Measurements from ENCODE around the gene UBE2S. TPM values are rescaled to one million over a fixed set of nuclear protein-coding genes. Genes with fewer than 3 reads are reported as not detected.

UBE2S gene
- total and polyA plus RNA-seq, 2 donors (not counting 1 experiment from before 2014, with no cell fraction given) = 20.6 to 72.7 TPM

GRCh38 chr19:55387736-55388497, 19.7 kb downstream of the UBE2S start:
- H3K4me2 ChIP-seq (replicated peaks; ENCODE audit: low read depth, low read length, poor library complexity, severe bottlenecking) = peak overlapping the region; percentile 74
- DNase-seq = no peak
- WGBS (ENCODE audit: insufficient coverage) = 90% methylated on average over 19 of the region's 24 CpGs
- no peak overlapping the region for H2AFZ ChIP-seq (ENCODE audit: insufficient read depth, low read depth, low read length, poor library complexity, severe bottlenecking)
- H3K9ac ChIP-seq (ENCODE audit: low read length) = peak overlapping the region; percentile 96
- peaks cover 35% of the 10 kb centered on the region for H3K79me2 ChIP-seq (ENCODE audit: control insufficient read depth, insufficient read depth, low read length)
- no peak for ATAC-seq (ENCODE audit: low read depth)
- H3K36me3 ChIP-seq (replicated peaks in 1 of 2; ENCODE audit: control extremely low read depth in 1 of 2, control insufficient read depth in 1 of 2, extremely low read depth in 1 of 2, insufficient read depth in 2 of 2, low read length in 1 of 2) = peaks cover 3 to 48% of the 10 kb centered on the region in 2 experiments
- H3K4me3 ChIP-seq (ENCODE audit: control extremely low read depth in 1 of 5, extremely low read depth in 1 of 5, insufficient read depth in 1 of 5, low read depth in 2 of 5, low read length in 4 of 5) = peak overlapping the region in 1 of 5 experiments; percentile 87
- Mint-ChIP-seq H3K4me3 (peak overlapping the region; percentile 100), H3K27me3 (no peaks in the 10 kb centered on the region), H3K4me1 (peaks cover 62% of the 10 kb centered on the region), H3K27ac (peak overlapping the region; percentile 26), H3K9me3 (ENCODE audit: insufficient read depth) (no peaks in the 10 kb centered on the region)
- intact Hi-C loops (cut with micrococcal nuclease) = no loop called here
- TF ChIP-seq EZH2 (IDR thresholded peaks at IDR 0.05; ENCODE audit: borderline replicate concordance, insufficient read depth, low read depth, low read length, poor library complexity, severe bottlenecking) (no peak), CTCF (IDR thresholded peaks at IDR 0.05) (no peak)
- peaks cover 40 to 53% of the 10 kb centered on the region in 2 donors for H3K4me1 ChIP-seq (ENCODE audit: control insufficient read depth in 2 of 2, insufficient read depth in 2 of 2, low read length in 2 of 2)
- CTCF ChIA-PET = interaction anchor here (0.9 to 2.3 kb wide), 3 partner anchors 86 to 116 kb away, joined by 3 to 6 read pairs (median 5); no protein-coding TSS in a partner anchor
- peaks cover 69% of the 10 kb centered on the region for H4K20me1 ChIP-seq (ENCODE audit: control insufficient read depth, insufficient read depth, low read length, poor library complexity, severe bottlenecking)
- peak overlapping the region in 1 of 2 donors; percentile 96 for H3K27ac ChIP-seq (ENCODE audit: low read length in 2 of 2)
- H3K27me3 ChIP-seq (replicated peaks in 1 of 4; ENCODE audit: control extremely low read depth in 1 of 4, control insufficient read depth in 3 of 4, insufficient read depth in 4 of 4, low read length in 3 of 4) = no peaks in the 10 kb centered on the region
- H3K9me3 ChIP-seq (ENCODE audit: control extremely low read depth in 1 of 3, control insufficient read depth in 2 of 3, insufficient read depth in 1 of 3, low read length in 2 of 3) = no peaks in the 10 kb centered on the region
- POLR2A ChIA-PET = interaction anchor here (0.9 kb wide), 1 partner anchor 20 kb away, joined by 5 read pairs; the partner anchor contains the start of gene UBE2S

DNA sequence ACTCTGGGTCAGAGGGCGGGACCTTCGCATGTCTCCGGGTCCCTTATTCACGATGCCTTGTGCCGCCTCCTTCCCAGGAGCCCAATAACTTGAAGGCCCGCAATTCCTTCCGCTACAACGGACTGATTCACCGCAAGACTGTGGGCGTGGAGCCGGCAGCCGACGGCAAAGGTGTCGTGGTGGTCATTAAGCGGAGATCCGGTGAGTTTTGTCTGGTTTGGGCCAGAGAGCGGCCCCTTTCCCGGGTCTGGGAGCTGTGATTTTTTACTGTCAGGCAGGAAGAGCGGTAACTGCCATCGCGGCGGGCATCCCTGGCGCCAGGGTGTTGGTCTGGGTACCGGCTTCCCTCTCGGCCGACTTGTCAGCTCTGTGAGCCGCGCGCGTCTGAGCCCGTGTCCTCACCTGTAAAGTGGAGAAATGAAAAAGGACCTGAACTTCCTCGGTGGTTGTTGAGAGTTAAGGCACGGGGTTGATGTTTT, 21.1 kb downstream of the UBE2S start:
- Histone ChIP-seq H3K79me2 (ENCODE audit: control insufficient read depth, insufficient read depth, low read length) (peaks cover 46% of the 10 kb centered on the region), H3K9ac (ENCODE audit: low read length) (peak overlapping the region; percentile 96), H3K4me1 (ENCODE audit: control insufficient read depth in 2 of 2, insufficient read depth in 2 of 2, low read length in 2 of 2) (peaks cover 40 to 57% of the 10 kb centered on the region in 2 donors), H3K27ac (ENCODE audit: low read length in 2 of 2) (peak overlapping the region; percentile 96), H3K36me3 (replicated peaks in 1 of 2; ENCODE audit: control extremely low read depth in 1 of 2, control insufficient read depth in 1 of 2, extremely low read depth in 1 of 2, insufficient read depth in 2 of 2, low read length in 1 of 2) (peaks cover 3 to 46% of the 10 kb centered on the region in 2 experiments), H4K20me1 (ENCODE audit: control insufficient read depth, insufficient read depth, low read length, poor library complexity, severe bottlenecking) (peaks cover 62% of the 10 kb centered on the region), H2AFZ (ENCODE audit: insufficient read depth, low read depth, low read length, poor library complexity, severe bottlenecking) (no peak overlapping the region), H3K4me2 (replicated peaks; ENCODE audit: low read depth, low read length, poor library complexity, severe bottlenecking) (peak overlapping the region; percentile 74), H3K27me3 (replicated peaks in 1 of 4; ENCODE audit: control extremely low read depth in 1 of 4, control insufficient read depth in 3 of 4, insufficient read depth in 4 of 4, low read length in 3 of 4) (no peaks in the 10 kb centered on the region), H3K4me3 (ENCODE audit: control extremely low read depth in 1 of 5, extremely low read depth in 1 of 5, insufficient read depth in 1 of 5, low read depth in 2 of 5, low read length in 4 of 5) (peak overlapping the region; percentile 85 to 99 (median 97)), H3K9me3 (ENCODE audit: control extremely low read depth in 1 of 3, control insufficient read depth in 2 of 3, insufficient read depth in 1 of 3, low read length in 2 of 3) (no peaks in the 10 kb centered on the region)
- peak overlapping the region; percentile 100 for H3K4me3 Mint-ChIP-seq
- POLR2A ChIA-PET = interaction anchor here (1.1 to 1.3 kb wide), 2 partner anchors 21 to 132 kb away, joined by 3 to 7 read pairs; partner anchors contain the start of gene UBE2S
- 4% methylated on average over 31 of the region's 33 CpGs for WGBS (ENCODE audit: insufficient coverage)
- H3K4me1 Mint-ChIP-seq = peaks cover 68% of the 10 kb centered on the region
- TF ChIP-seq EZH2 (IDR thresholded peaks at IDR 0.05; ENCODE audit: borderline replicate concordance, insufficient read depth, low read depth, low read length, poor library complexity, severe bottlenecking) (no peak), CTCF (IDR thresholded peaks at IDR 0.05) (no peak)
- H3K27ac Mint-ChIP-seq = peak overlapping the region; percentile 100
- intact Hi-C loops (cut with micrococcal nuclease) = no loop called here
- no peak for ATAC-seq (ENCODE audit: low read depth)
- CTCF ChIA-PET = no interaction called here
- no peaks in the 10 kb centered on the region for H3K27me3 Mint-ChIP-seq
- DNase-seq = no peak
- no peaks in the 10 kb centered on the region for H3K9me3 Mint-ChIP-seq (ENCODE audit: insufficient read depth)
